GM13977 (cell line): ENCODE results near the gene ZBTB7A.

ENCODE experiments used
- DNase-seq: peaks from one replicate; pipeline ENCODE4 v3.0.0; 2012; ENCODE audit warnings: low spot score
- CTCF ChIP-seq: IDR thresholded peaks from 2 replicates; pipeline ENCODE4 v1.5.1; 2012; ENCODE audit warnings: mild to moderate bottlenecking, control low read depth; ENCODE audit not compliant: insufficient read depth; ENCODE audit errors: extremely low read depth, missing control alignments
- in situ Hi-C: fragments of 300-500 bp; cut with MboI; formaldehyde crosslinking; loops from one replicate; pipeline ENCODE4 v1.12.0; 2022; ENCODE audit warnings: low sequenced_read_pairs, low pct_unique_long_range_greater_than_20kb, mixed read lengths, inconsistent platforms; ENCODE audit not compliant: unreplicated experiment

The ZBTB7A gene

DNA sequence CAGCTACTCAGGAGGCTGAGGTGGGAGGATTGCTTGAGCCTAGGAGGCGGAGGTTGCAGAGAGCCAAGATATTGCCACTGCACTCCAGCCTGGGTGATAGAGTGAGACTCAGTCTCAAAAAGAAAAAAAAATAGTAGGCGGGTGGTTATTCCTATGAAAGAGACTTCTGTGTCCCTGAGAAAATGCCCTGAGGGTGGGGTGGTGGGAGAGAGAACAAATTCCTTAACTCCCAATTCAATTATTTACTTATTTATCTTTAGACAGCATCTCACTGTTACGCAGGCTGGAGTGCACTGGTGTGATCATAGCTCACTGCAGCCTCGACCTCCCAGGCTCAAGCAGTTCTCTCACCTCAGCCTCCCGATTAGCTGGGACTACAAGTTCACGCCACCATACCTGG lies 71.1 kb downstream of the ZBTB7A start:
- no peak for DNase-seq
- in situ Hi-C loops, result no loop called here

More for the DNA sequence above, 71.1 kb downstream of the ZBTB7A start:
- TF ChIP-seq CTCF, result no peak
